Ramos (cell line): ENCODE measurements around the gene YPEL2.

Experiments used
- in situ Hi-C: fragments of 300-500 bp; cut with MboI; formaldehyde crosslinking; loops from one replicate; pipeline ENCODE4 v1.14.3; 2022; ENCODE audit warnings: low sequenced_read_pairs; ENCODE audit not compliant: unreplicated experiment

Gene YPEL2

DNA sequence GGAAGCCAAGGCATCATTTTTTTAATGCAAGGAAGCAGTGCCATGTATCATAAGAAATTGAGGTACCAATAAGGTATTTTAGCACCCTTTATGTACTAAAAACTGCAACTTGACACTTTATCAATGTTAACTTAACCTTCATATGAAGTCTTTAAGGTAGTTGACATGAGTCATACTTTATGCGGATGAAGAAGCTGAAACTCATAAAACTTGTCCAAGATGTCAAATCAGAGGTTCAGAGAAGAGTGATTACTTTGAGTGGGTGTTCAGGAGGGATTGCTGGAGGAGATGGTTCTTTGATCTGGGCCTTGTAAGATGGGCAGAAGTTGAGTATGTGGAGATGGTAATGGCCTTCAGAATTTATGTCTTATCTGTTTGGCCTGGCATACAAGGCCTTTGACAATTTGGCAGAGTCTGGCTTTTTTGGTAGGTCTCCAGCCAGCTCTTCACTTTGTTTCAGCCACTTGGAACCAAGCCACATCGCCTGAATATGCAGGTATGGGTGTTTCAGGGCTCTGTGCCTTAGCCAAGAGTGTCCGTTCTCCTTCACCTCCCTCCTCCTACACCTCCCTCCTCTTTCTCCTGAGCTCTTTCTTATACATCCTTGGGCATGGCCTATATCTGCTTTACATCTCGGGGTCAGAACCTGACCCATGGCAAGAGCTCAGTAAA lies 23.7 kb downstream of the YPEL2 start:
- in situ Hi-C loops = no loop called here

DNA sequence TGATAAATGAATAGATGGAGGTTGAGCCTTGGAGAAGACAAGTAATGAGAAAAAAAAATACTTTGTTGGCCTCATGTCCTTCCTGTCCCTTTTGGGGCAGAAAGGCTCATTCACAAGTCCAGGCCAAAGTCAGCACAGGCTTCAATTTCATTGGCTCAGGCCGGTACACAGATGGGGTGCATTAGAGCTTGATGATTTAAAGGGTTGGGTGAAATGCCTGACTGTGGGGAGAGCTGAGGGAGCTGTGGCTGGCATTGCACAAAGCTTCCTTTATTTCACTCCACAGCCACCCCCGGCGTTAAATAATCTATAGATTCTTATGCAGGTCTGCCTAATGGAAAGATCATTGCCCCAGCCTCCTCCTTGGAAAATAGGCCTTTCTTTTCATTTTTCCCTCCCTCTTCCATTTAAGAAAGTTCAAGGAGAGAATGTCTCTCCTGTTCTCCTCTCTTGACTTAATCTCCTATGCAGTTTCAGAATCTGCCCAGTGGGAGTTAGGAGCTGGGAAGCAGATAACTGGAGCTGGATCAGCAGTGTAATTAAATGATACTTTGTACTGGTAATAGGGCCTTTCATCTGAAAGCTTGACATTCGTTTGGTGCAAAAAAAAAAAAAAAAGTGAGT lies 24.4 kb downstream of the YPEL2 start:
- in situ Hi-C loops = no loop called here

DNA sequence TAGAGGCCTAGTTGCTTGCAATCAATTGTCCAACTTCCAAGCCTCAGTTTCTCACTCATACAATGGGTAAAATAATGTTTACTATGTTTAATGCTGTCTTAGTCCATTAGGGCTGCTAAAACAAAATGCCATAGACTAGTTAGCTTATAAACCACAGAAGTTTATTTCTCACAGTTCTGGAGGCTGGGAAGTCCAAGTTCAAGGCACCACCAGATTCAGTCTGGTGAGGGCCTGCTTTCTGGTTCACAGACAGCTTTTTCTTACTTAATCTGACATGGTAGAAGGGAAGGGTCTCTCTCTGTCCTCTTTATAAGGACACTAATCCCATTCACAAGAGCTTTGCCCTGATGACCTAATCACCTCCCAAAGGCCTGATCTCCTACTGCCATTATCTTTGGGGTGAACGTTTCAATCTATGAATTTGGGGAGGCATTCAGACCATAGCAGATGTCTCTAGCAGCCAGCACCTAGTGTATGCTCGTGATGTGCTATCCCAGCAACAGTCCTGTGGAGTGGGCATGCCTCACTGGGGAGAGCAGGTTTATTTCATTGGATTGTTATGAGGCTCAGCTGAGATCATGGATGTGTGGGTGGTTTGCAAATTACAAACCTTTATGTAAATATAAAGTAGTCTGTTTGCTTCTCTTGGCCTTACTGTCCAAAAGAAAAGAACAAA lies 25.2 kb downstream of the YPEL2 start:
- in situ Hi-C loops = no loop called here

DNA sequence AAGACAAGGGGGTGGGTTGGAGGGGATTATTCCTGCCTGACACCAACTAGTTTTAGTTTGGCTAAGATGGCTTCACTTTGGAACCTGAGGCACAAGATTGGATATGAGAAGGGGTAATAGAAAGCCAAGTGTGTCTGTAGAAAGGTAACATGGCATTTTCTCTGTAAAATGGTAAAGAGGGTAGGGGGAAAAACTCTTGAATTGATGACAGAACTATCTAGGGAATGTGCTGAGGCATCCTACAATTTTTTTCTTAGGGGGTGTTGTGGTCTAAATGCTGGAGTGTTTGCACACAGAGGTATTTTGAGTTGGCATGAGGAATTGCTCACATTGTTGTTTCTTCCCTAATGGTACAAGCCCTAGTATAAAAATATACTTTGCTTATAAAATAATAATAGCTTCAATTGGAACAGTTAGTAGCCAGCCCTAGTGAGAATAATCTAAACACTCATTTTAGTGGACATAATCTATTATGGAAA lies 25.8 kb downstream of the YPEL2 start:
- in situ Hi-C loops = no loop called here

DNA sequence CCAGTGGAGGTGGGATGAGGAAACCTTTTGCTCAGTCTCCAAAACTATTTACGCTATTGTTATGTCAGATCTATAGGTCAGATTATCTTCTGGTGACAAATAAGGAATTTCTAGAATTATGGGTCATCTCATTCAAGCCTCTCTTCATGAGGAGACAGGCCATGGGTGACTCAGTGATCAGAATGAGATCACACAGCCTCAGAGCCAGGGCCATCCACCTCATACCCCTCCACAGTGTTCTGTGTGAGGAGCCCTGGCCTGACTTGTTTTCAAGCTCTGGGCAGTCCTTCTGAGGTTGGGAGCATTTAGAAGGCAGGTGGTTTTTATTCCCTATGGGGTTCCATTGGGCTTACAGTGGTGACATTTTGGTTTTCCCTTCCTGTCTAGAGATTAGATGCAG lies 26.5 kb downstream of the YPEL2 start:
- in situ Hi-C loops = no loop called here

DNA sequence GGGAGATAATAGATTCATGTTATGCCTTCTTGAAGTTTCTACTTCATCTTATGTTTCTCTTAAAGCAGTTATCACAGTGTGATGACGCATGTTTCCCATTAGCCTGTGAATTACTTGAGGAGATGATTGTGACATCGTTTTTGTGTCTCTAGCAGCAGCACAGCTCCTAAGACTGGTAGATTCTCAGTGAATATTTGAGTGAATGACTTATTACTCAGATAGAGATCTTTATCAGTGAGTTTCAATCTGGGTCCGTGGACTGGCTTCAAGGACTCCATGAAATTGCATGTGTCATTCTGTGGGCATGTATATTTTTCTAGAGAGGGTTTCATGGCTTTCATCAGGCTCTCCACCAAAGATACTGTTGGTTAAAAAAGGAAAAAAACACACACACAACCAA lies 29.9 kb downstream of the YPEL2 start:
- in situ Hi-C loops = no loop called here

DNA sequence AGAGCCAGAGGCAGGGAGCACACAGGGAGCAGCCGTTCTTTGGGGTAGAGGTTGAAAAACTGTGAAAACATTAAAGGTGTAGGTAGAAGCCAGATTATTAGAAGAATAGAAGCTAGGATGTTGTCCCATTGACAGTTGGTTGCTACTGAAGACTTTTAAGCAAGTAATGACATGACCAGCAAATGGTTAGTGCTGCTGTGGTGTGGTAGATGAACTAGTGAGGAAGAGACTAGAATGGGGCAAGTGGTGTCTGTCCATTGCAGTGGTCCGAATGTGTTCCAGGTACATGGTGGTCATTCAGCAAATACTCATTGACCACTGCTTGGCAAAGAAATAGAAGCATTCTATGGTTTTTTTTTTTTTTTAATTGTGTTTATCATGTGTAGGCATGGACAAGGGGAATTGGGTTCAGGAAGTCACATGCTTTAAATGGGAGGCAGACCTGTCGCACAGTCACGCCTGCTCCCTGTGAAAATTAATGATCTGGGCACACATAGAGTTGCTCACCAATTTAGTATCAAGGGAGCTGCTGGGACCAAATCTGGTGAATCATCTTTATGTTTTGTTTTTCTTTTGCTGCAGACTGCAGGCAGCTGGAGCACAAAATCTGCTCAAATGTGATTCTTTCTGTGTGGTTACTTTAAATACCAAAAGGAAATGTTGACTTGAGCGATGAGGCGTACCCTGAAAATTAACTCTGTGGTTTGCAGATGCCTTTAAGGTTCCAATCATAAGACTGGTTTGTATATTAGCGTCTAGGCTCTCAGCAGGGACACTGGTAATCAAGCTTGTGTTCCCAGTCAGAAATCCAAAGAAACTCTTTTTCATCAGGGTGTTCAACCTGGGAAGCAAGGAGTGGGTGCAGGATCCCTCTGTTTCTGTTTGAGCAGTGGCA lies 30.7 kb downstream of the YPEL2 start:
- in situ Hi-C loops = no loop called here

DNA sequence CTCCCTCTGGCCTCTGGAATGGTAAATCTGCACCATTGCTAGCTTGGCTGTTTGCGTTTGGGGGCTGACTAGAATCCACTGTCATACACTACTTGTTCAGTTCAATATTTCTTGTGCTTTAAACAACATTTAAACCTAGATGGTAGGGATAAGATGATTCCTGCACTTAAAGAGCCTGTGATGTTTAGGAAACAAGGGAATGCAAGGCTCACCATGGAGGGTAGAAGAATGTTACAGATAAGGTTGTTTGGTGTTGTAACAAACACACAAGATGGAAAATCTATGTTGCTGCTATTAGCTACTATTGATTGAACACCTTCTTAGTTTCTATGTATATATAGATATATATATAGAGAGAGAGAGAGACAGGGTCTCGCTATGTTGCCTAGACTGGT lies 31.4 kb downstream of the YPEL2 start:
- in situ Hi-C loops = no loop called here

DNA sequence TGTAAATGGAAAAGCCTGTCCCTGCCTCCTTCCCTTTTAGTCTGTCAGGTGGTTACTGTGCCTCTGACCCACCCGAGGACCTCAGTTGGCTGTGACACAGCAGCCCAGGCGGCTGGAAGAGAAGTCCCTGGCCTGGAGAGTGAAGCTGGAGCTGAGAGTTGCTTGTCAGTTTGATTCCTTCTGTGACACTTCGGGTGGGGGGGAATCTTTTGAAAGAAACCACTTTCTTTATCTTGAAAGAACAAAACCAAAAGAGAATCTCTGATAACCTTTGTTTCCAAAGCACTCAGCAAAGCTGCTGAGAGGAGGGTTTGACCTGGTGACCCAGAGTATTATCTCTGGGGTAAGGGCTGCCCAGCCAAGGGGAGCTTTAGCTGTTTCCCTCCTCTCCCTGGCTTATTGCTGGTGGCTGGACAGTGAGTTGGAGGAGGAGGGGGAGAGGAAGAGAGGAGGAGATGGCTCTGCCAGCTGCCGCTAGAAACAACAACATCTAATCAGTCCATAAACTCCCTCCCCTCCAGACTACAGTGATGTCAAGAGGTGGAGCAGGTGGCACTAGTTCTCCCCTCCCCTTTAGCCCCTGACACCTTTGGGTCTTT lies 34.0 kb downstream of the YPEL2 start:
- in situ Hi-C loops = no loop called here

DNA sequence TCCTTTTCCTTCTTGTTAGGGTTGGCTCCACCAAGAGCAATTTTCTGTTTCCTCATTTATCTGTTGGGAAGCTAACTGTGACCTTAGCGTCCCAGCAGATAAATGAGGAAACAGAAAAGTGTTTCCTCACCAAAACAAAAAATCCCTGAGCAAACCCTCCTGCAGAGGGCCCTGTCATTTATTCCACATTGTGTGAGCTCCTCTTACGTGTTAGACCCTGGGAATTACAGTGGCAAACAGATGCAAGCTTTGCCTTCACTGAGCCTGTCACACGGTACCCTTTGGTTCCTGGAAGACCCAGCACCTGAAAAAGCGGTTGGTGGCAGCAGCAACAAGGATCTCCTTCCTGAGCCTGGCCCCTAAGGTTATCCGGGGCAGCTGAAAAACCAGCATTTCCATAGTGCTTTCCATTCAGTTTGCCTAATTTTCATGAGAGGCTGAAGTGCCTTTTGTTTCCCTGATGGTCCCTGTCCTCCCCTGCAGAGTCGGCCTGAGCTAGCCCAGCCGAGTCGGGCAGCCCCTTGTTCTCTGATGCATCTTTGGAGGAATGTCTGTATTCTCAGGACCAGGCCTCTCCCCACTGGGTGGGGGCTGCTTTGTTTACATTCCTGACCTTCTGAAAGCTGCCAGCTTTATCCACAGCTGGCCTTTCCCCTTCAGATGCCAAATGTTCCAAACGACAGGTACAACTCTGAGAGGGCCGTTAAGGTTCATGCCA lies 34.7 kb downstream of the YPEL2 start:
- in situ Hi-C loops = no loop called here

DNA sequence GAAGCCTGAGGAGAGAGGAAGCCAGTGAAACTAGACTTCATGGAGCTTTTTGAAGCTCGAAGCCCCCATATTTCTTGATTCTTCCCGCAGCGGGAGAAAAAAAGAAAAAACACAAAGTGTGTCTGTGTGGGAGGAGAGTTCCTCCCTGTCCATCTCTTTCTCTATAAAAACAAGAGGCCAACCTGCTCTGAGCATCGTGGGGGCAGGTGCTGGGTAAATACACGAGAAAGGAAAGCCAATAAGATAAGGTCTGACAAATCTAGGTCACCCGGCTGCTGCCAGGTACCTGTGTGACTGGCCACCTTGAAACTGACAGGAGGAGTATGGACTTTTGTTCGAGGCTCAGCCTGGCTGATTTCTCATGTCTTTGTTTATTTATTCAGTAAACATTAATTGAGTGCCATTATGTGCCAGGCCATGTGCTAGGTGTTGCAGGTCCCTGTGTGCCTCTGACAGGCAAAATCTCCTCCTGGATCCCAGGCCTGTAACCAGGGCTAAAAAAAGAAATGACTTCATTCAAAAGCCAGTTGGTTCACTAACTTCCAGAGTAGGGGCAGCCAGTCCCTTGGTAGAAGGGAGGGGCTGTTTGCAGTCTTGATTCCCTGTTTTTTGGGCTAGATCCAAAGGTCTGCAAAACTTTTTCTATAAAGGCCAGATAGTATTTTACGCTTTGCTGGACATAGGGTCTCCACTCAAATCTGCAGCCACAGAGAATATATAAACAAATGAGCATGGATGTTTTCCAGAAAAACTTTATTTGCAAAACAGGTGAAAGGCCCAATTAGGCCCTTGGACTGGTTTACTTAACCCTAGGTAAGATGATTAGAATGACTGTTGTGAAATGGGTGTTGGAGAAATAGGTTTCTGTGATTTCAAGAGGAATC lies 35.6 kb downstream of the YPEL2 start:
- in situ Hi-C loops = no loop called here

DNA sequence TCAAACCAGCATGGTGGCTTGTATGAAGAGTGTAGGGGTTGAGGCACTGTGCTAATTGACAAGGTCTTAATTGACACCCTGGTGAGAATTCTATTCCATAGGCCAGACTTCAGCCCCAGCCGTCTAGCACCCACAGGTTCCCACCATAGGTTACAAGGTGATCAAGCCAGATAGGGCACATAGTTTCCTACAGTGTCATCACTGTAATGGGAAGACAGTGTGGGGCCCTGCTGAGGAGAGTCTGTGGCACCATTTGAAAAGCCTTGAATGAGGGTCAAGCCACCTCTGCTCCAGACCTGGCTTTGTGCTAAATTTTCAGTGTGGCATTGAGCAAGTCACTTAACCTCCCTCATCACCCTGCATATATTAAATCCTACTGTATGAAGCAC lies 36.2 kb downstream of the YPEL2 start:
- in situ Hi-C loops = no loop called here

DNA sequence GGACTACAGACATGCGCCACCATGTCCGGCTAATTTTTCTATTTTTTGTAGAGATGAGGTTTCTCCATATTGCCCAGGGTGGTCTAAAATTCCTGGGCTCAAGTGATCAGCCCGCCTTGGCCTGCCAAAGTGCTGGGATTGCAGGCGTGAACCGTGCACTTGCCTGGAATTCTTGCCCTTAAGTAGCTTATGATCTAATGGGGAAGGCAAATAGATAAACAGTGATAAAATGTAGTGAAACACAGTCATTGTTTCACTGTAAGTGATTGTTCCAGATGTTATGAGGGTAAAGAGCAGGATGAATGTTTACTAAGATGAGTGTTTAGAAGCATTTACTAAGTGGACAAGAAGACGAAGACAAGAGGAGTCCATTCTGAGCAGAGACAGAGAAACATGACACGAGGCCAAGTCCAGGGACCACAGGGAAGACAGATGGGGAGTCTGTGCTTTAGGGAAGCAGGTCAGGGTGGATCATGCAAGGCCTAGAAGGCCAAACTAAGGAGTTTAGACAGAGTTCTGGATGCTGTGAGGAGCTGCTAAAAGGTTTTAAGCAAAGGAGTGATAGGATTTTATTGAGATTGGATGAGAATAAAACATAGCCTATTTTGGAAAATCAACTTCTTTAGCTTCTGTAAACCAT lies 36.9 kb downstream of the YPEL2 start:
- in situ Hi-C loops = no loop called here

DNA sequence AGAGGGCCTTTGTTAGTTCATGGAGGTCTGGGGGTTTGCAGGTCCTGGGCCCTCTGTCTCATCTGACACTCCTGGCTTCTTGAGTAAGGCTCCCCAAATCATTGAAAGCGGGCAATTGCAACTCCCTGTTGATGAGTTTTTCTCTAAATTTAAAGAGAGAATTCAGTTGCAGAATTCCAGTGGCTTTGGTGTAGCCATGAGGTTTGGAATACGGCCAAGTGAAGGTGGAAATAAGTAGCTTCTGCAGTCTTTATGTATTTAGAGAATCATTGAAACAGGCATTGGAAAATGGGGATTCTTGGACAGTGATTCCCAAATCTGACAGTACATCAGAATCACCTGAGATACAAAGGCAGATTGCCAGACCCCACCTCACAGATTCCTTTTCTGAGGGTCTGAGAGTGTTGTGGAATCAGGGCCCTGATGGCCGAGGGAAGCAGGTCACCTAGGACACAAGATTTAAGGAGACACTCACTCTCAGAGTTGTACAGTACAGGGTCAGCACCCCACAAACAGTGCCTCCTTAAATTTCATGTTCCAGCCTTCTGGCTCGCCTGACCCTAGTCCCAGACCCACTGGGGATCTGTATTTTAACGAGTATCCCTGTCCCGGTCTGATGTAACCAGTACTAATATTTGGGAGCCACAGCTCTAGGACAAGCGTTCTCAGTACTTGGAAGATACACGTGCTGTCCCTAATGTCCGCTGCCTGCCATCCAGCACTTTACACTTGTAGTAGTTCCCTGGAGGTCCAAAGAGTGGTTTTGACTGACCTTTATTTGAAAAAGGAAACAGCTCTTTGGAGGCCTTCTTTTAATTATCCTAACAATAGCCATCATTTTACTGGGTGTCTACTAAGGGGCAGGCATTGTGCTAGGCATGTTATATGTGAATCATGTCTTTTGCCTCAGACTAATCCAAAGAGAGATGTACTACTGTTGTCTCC lies 37.8 kb downstream of the YPEL2 start:
- in situ Hi-C loops = no loop called here

DNA sequence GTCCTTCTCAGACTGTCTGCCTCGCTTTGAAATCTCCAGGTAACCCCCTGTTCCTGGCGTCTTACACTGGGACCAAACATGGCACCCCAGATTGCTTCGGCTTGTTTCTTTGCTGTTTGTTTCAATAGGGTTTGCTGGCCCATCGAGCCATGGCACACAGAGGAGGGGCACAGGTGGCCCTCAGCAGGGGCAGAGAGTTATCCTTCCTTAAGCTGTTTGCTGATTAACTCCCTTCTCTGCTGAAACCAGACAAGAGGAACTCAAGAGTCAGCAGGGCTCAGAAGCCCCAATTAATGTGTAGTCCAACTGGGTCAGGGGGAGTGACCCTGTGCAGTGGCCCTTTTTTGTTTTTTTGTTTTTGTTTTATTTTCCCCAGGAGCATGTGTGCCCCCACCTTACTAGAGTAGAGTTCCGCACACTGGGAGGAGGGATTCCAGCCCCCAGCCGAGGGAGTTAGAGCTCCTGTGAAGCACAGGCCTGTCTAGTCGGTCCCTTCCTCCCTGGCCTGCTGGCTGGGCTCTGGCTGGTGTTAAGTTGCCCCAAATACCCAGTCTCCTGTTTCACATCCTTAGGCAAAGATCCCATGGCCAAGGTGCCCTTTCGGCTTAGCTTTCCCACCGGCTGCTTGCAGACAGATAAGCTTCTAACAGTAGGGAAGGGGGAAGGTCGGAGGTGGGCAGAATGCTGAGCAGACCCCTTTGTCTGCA lies 39.3 kb downstream of the YPEL2 start:
- in situ Hi-C loops = no loop called here

DNA sequence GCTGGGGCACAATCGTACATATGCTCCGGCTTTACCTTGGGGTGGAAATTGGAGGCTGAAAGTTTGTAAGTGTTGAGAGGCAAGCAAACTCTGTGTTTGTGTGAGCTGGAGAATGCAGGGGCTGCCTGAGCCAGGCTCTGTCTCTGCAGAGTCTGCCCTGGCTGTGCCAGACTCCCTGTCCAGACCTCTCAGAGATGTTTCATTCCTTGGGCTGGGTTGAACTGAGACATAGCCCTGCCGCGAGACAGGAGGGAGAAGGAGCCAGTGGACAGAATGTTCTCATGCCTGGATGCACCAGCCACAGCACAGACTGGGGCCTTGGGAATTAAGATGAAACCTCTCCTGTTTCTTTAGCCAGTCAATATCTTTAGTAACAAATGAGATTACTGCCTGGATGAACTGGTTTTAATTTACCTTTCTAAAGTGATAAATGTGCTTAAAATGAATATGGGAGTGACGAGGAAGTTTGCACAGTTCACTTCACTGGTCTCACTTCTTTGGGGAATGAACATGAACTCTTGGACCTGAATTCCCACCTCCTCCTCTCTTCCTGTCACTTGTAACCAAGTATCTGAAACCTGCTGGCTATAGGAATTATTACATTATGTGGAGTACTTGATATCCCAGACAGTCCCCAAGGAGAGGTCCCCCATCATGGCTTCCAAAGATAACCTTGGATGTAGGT lies 40.1 kb downstream of the YPEL2 start:
- in situ Hi-C loops = no loop called here
